HepG2 (cell line): ENCODE measurements around the gene ILKAP.

Source experiments
- HDAC2 ChIP-seq: sonication (generic); formaldehyde crosslinking; IDR thresholded peaks from 2 replicates; pipeline ENCODE4 v1.4.0; 2020; ENCODE audit warnings: missing genetic modification reagents
- JUN ChIP-seq: sonication (generic); formaldehyde crosslinking; IDR thresholded peaks from 2 replicates; pipeline ENCODE4 v1.4.0; 2020; ENCODE audit warnings: mild to moderate bottlenecking, missing genetic modification reagents
- MXI1 ChIP-seq: IDR thresholded peaks from 3 replicates; pipeline ENCODE4 v1.6.1; 2012; ENCODE audit warnings: low read depth, low read length, inconsistent platforms, borderline replicate concordance
- TAF1 ChIP-seq: sonication (generic); formaldehyde crosslinking; IDR thresholded peaks from 2 replicates; pipeline ENCODE4 v1.4.0; 2020; ENCODE audit warnings: missing genetic modification reagents
- TF ChIP-seq, protein P1 (sequence below): sonication (generic); formaldehyde crosslinking; IDR thresholded peaks from 2 replicates; pipeline ENCODE4 v1.4.0; 2020; ENCODE audit warnings: missing genetic modification reagents
- TF ChIP-seq, protein P2 (sequence below): sonication (generic); formaldehyde crosslinking; IDR thresholded peaks from 2 replicates; pipeline ENCODE4 v1.5.0; 2020; ENCODE audit warnings: missing genetic modification reagents
- TF ChIP-seq, protein P3 (sequence below): sonication (generic); formaldehyde crosslinking; IDR thresholded peaks from 2 replicates; pipeline ENCODE4 v1.5.0; 2020; ENCODE audit warnings: mild to moderate bottlenecking, missing genetic modification reagents, moderate library complexity

DNA sequence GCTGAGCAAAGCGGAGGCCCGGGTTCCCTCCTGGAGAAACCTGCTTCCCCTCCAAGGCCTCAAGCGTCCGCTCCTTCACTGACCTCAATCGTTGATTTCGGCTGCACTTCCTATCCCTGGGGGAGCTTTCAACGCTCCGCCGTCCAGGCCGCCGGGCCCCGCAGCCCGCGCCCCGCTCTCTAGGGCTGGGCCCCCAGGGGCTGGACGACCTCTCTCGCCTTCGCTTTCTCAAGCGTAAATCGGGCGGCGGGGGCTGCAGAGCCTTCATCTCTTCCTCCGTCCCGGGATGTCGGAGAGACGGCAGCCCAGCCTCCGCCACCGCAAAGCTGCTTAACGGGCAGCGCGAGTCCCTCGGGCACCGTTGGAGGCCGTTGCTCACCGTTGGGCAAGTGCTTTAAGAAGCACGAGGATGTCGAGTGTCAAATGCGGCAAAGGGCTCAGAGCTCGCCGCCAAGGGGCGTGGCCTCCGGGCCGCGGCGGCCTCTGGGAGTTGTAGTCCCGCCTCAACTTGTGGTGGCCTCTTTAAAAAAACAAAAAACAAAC is 27.8 kb upstream of the ILKAP start:
- TF ChIP-seq, protein P1, sequence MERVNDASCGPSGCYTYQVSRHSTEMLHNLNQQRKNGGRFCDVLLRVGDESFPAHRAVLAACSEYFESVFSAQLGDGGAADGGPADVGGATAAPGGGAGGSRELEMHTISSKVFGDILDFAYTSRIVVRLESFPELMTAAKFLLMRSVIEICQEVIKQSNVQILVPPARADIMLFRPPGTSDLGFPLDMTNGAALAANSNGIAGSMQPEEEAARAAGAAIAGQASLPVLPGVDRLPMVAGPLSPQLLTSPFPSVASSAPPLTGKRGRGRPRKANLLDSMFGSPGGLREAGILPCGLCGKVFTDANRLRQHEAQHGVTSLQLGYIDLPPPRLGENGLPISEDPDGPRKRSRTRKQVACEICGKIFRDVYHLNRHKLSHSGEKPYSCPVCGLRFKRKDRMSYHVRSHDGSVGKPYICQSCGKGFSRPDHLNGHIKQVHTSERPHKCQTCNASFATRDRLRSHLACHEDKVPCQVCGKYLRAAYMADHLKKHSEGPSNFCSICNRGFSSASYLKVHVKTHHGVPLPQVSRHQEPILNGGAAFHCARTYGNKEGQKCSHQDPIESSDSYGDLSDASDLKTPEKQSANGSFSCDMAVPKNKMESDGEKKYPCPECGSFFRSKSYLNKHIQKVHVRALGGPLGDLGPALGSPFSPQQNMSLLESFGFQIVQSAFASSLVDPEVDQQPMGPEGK (CRISPR knock-in tag), result no peak
- TF ChIP-seq TAF1 (CRISPR knock-in tag) (no peak), JUN (CRISPR knock-in tag) (no peak), HDAC2 (CRISPR knock-in tag) (no peak), MXI1 (no peak)
- TF ChIP-seq, protein P2, sequence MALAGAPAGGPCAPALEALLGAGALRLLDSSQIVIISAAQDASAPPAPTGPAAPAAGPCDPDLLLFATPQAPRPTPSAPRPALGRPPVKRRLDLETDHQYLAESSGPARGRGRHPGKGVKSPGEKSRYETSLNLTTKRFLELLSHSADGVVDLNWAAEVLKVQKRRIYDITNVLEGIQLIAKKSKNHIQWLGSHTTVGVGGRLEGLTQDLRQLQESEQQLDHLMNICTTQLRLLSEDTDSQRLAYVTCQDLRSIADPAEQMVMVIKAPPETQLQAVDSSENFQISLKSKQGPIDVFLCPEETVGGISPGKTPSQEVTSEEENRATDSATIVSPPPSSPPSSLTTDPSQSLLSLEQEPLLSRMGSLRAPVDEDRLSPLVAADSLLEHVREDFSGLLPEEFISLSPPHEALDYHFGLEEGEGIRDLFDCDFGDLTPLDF (CRISPR knock-in tag), result no peak
- TF ChIP-seq, protein P3, sequence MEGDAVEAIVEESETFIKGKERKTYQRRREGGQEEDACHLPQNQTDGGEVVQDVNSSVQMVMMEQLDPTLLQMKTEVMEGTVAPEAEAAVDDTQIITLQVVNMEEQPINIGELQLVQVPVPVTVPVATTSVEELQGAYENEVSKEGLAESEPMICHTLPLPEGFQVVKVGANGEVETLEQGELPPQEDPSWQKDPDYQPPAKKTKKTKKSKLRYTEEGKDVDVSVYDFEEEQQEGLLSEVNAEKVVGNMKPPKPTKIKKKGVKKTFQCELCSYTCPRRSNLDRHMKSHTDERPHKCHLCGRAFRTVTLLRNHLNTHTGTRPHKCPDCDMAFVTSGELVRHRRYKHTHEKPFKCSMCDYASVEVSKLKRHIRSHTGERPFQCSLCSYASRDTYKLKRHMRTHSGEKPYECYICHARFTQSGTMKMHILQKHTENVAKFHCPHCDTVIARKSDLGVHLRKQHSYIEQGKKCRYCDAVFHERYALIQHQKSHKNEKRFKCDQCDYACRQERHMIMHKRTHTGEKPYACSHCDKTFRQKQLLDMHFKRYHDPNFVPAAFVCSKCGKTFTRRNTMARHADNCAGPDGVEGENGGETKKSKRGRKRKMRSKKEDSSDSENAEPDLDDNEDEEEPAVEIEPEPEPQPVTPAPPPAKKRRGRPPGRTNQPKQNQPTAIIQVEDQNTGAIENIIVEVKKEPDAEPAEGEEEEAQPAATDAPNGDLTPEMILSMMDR (CRISPR knock-in tag), result no peak
